Measurements from ENCODE around the gene MEPCE. TPM values are rescaled to one million over a fixed set of nuclear protein-coding genes. Genes with fewer than 3 reads are reported as not detected.
A peak's percentile ranks its signal among the peaks of the same experiment; 100 is the strongest.
"Not testable (repeated sequence)": the region's sequence is repeated elsewhere in the genome, so short reads cannot be mapped to it uniquely, and the experiment has no call there.

The MEPCE gene, protein sequence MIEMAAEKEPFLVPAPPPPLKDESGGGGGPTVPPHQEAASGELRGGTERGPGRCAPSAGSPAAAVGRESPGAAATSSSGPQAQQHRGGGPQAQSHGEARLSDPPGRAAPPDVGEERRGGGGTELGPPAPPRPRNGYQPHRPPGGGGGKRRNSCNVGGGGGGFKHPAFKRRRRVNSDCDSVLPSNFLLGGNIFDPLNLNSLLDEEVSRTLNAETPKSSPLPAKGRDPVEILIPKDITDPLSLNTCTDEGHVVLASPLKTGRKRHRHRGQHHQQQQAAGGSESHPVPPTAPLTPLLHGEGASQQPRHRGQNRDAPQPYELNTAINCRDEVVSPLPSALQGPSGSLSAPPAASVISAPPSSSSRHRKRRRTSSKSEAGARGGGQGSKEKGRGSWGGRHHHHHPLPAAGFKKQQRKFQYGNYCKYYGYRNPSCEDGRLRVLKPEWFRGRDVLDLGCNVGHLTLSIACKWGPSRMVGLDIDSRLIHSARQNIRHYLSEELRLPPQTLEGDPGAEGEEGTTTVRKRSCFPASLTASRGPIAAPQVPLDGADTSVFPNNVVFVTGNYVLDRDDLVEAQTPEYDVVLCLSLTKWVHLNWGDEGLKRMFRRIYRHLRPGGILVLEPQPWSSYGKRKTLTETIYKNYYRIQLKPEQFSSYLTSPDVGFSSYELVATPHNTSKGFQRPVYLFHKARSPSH
- total RNA-seq (10 to 100 TPM; 18.5 to 37.9 TPM), polyA plus RNA-seq (ENCODE audit: insufficient read length in 2 of 2) (10 to 100 TPM; 40.1 to 41.8 TPM)
- long read RNA-seq, donor 1, transcript MEPCE-201 (4 exons, 3,030 nt): major isoform, 6 of 6 reads
- long read RNA-seq, donor 1, partial matches to known transcripts: 0 of 6 reads
- long read RNA-seq, donor 1, other reads (novel, unspliced or antisense): 0 of 6 reads
- long read RNA-seq, donor 2, partial matches to known transcripts: 0 of 4 reads
- long read RNA-seq, donor 2, other reads (novel, unspliced or antisense): 0 of 4 reads
- long read RNA-seq, donor 3, transcript MEPCE-201 (4 exons, 3,030 nt): major isoform, 5 of 5 reads
- long read RNA-seq, donor 3, partial matches to known transcripts: 0 of 5 reads
- long read RNA-seq, donor 3, other reads (novel, unspliced or antisense): 0 of 5 reads
- long read RNA-seq, donor 4, transcript MEPCE-201 (4 exons, 3,030 nt): major isoform, 16 of 23 reads
- long read RNA-seq, donor 4, partial matches to known transcripts: 6 of 23 reads
- long read RNA-seq, donor 4, other reads (novel, unspliced or antisense): 0 of 23 reads

DNA sequence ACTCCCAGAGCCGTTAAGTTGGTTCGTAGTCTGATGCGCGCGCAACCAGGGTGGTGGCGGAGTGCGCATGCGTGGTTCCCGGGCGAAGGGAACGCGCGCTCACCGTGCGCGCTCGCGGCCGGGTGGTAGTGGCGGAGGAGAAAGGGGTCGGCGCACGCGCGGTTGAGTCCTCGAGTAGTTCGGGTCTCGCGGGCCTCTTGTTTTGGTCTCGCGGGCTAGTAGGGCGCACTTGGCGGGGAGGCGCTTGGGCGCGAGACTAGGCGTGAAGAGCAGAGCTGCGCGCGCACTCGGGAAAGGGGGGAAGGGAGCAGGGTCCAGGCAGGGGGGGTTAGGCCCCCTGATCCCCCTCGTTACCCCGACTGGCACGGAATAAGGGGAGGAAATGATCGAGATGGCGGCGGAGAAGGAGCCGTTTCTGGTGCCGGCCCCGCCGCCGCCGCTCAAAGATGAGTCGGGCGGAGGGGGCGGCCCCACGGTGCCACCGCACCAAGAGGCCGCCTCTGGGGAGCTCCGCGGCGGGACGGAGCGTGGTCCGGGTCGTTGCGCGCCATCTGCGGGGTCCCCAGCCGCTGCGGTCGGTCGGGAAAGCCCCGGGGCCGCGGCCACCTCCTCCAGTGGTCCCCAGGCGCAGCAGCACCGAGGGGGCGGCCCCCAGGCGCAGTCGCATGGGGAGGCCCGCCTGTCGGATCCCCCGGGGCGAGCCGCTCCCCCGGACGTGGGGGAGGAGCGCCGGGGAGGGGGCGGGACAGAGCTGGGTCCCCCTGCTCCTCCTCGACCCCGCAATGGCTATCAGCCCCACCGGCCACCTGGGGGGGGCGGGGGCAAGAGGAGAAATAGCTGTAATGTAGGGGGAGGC lies at the start of gene MEPCE:
TSS of gene MEPCE (plus strand) at position 195 of the 856 bp plus-strand sequence. CDS start at position 383, 188 bp downstream.
- DNase-seq (ENCODE audit: low read depth in 4 of 6, low spot score in 6 of 6): peak; percentile 92 to 99 (median 96)
- Histone ChIP-seq H3K4me1 (ENCODE audit: control insufficient read depth, insufficient read depth, low read length) (peaks cover 44% of the 10 kb centered on the region), H3K36me3 (ENCODE audit: control insufficient read depth, insufficient read depth, low read length) (peaks cover 35% of the 10 kb centered on the region), H3K9me3 (ENCODE audit: control insufficient read depth, insufficient read depth, low read length) (no peaks in the 10 kb centered on the region), H3K27ac (ENCODE audit: low read depth, low read length) (peak within 1 kb of the TSS; percentile 100), H3K4me3 (ENCODE audit: low read depth, low read length) (peak within 1 kb of the TSS; percentile 87), H3K27me3 (ENCODE audit: control insufficient read depth, insufficient read depth, low read length) (no peaks in the 10 kb centered on the region)
- WGBS (ENCODE audit: insufficient coverage): under 1% methylated on average over 89 of the region's 95 CpGs

DNA sequence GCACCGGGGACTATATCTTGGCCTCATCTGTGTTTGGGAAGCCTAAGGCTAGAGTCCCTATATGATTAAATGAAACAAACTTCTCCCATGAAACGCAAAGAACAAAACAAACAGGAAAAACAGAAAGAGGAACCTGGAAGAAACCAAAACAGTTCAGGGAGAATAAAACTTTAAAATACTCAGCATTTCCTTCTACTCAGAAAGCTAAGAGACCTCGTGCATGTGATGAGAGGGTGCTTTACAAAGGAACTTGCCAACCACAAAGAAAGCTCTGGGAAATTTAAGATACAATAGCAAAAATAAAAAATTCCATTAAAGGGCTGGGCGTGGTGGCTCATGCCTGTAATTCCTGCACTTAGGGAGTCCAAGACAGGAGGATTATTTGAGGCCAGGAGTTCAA lies 49.4 kb upstream of the MEPCE start:
- Histone ChIP-seq H3K4me1 (ENCODE audit: control insufficient read depth, insufficient read depth, low read length) (no peaks in the 10 kb centered on the region), H3K36me3 (ENCODE audit: control insufficient read depth, insufficient read depth, low read length) (no peaks in the 10 kb centered on the region), H3K27me3 (ENCODE audit: control insufficient read depth, insufficient read depth, low read length) (no peaks in the 10 kb centered on the region), H3K4me3 (ENCODE audit: low read depth, low read length) (no peak overlapping the region), H3K27ac (ENCODE audit: low read depth, low read length) (no peak overlapping the region), H3K9me3 (ENCODE audit: control insufficient read depth, insufficient read depth, low read length) (no peaks in the 10 kb centered on the region)
- no CpG with 5 or more reads among the region's 4 CpGs for WGBS (ENCODE audit: insufficient coverage)
- DNase-seq (ENCODE audit: low read depth in 4 of 6, low spot score in 6 of 6): no peak

DNA sequence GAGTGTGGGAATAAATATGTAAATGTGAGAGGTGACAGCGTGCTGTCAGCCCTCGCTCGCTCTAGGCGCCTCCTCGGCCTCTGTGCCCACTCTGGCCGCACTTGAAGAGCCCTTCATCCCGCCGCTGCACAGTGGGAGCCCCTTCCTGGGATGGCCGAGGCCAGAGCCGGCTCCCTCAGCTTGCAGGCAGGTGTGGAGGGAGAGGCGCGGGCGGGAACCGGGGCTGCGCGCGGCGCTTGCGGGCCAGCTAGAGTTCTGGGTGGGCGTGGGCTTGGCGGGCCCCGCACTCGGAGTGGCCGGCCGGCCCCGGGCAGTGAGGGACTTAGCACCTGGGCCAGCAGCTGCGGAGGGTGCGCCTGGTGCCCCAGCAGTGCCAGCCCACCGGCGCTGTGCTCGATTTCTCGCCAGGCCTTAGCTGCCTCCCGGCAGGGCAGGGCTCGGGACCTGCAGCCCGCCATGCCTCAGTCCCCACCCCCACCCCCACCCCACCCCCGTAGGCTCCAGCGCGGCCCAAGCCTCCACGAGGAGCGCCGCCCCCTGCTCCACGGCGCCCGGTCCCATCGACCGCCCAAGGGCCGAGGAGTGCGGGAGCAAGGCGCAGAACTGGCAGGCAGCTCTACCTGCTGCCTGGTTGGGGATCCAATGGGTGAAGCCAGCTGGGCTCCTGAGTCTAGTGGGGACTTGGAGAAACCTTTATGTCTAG lies 47.9 kb upstream of the MEPCE start:
- H3K27ac ChIP-seq (ENCODE audit: low read depth, low read length); DNase-seq (ENCODE audit: low read depth in 4 of 6, low spot score in 6 of 6); H3K36me3 ChIP-seq (ENCODE audit: control insufficient read depth, insufficient read depth, low read length); H3K4me3 ChIP-seq (ENCODE audit: low read depth, low read length); H3K9me3 ChIP-seq (ENCODE audit: control insufficient read depth, insufficient read depth, low read length); H3K4me1 ChIP-seq (ENCODE audit: control insufficient read depth, insufficient read depth, low read length); H3K27me3 ChIP-seq (ENCODE audit: control insufficient read depth, insufficient read depth, low read length): not testable (repeated sequence)
- 80% methylated on average over 35 of the region's 49 CpGs for WGBS (ENCODE audit: insufficient coverage)

DNA sequence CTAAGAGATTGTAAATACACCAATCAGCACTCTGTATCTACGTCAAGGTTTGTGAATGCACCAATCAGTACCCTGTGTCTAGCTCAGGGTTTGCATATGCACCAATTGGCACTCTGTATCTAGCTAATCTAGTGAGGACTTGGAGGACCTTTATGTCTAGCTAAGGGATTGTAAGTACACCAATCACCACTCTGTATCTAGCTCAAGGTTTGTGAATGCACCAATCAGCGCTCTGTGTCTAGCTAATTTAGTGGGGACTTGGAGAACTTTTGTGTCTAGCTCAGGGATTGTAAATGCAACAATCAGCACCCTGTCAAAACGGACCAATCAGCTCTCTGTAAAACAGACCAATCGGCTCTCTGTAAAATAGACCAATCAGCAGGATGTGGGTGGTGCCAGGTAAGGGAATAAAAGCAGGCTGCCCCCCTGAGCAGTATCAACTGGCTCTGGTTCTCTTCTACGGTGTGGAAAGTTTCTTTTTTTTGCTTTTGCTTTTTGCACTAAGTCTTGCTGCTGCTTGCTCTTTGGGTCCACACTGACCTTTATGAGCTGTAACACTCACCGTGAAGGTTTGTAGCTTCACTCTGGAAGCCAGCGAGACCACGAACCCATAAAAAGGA lies 47.3 kb upstream of the MEPCE start:
- not testable (repeated sequence) for H3K4me3 ChIP-seq (ENCODE audit: low read depth, low read length); H3K4me1 ChIP-seq (ENCODE audit: control insufficient read depth, insufficient read depth, low read length); H3K36me3 ChIP-seq (ENCODE audit: control insufficient read depth, insufficient read depth, low read length); H3K27ac ChIP-seq (ENCODE audit: low read depth, low read length); H3K9me3 ChIP-seq (ENCODE audit: control insufficient read depth, insufficient read depth, low read length); H3K27me3 ChIP-seq (ENCODE audit: control insufficient read depth, insufficient read depth, low read length)
- peak in 1 of 6 donors; percentile 11 for DNase-seq (ENCODE audit: low read depth in 4 of 6, low spot score in 6 of 6)
- 85% methylated on average over 5 of the region's 8 CpGs for WGBS (ENCODE audit: insufficient coverage)

DNA sequence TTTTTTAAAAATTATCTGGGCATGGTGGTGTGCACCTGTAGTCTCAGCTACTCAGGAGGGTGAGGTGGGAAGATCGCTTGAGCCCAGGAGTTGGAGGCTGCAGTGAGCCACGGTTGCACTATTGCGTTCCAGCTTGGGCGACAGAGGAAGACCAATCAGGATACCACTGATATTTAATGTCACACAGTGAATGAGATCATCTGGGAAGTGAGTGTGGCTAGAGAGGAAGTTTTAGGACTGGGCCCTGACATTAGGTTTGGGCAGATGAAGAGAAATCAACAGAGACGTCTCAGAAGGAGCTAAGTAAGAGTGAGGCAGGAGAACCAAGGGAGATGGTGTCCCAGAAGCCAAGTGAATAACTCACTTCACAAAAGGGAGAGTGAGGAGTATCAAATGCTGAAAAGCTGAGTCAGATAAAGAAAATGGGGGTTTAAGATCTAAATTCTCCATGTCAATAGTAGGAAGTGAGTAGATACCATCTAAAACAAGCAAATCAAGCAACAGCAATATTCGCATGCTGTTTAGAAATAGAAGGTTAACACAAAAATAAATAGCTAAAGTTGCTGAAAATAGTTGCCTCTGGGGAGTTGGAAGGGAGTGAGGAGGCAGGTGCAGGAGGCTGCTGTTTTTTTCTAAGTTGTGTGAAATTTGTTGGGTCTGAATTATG lies 44.9 kb upstream of the MEPCE start:
- H3K27ac ChIP-seq (ENCODE audit: low read depth, low read length): no peak overlapping the region
- no peaks in the 10 kb centered on the region for H3K4me1 ChIP-seq (ENCODE audit: control insufficient read depth, insufficient read depth, low read length)
- DNase-seq (ENCODE audit: low read depth in 4 of 6, low spot score in 6 of 6): no peak
- no peaks in the 10 kb centered on the region for H3K27me3 ChIP-seq (ENCODE audit: control insufficient read depth, insufficient read depth, low read length)
- H3K9me3 ChIP-seq (ENCODE audit: control insufficient read depth, insufficient read depth, low read length): no peaks in the 10 kb centered on the region
- H3K36me3 ChIP-seq (ENCODE audit: control insufficient read depth, insufficient read depth, low read length): no peaks in the 10 kb centered on the region
- WGBS (ENCODE audit: insufficient coverage): 80% methylated on average over 3 of the region's 6 CpGs
- no peak overlapping the region for H3K4me3 ChIP-seq (ENCODE audit: low read depth, low read length)

DNA sequence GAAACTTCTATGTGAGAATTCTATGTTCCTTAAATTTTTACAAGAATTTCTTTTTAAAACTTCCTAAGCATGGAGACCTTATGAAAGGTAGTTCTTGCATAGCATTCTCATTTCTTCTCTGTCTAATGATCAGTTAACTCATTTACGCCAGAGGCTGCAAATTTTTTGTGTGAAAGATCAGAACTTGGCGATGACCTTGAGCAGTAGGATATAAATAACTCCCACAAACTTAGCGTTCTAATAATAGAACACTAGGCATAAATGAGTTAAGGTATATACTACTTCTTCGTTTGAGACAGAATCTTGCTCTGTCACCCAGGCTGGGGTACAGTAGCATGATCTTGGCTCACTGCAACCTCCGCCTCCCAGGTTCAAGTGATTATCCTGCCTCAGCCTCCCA lies 42.7 kb upstream of the MEPCE start:
- Histone ChIP-seq H3K27me3 (ENCODE audit: control insufficient read depth, insufficient read depth, low read length) (no peaks in the 10 kb centered on the region), H3K4me3 (ENCODE audit: low read depth, low read length) (no peak overlapping the region)
- WGBS (ENCODE audit: insufficient coverage): no CpG with 5 or more reads among the region's 5 CpGs

DNA sequence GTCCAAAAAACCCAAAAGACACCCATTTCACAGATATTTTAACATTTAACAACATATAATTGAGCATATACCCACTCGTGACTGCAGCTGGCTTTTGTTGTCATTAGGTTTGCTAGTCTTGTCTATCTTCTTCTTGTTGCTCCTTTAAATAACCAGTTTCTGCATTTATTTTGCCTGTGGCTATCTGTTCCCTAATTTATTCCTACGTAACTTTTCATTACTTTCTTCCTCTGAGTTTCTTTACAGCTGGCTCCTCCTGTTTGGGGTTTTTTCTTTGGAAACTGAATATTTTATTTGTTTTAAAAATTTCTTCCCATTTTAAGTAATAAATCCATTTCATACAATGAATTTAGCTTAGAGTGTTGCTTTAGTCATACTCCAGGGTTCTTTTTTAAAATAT lies 41.9 kb upstream of the MEPCE start:
- H3K9me3 ChIP-seq (ENCODE audit: control insufficient read depth, insufficient read depth, low read length): no peaks in the 10 kb centered on the region
- DNase-seq (ENCODE audit: low read depth in 4 of 6, low spot score in 6 of 6): no peak
- H3K27ac ChIP-seq (ENCODE audit: low read depth, low read length): no peak overlapping the region
- no peaks in the 10 kb centered on the region for H3K27me3 ChIP-seq (ENCODE audit: control insufficient read depth, insufficient read depth, low read length)
- peaks cover 3% of the 10 kb centered on the region for H3K36me3 ChIP-seq (ENCODE audit: control insufficient read depth, insufficient read depth, low read length)
- H3K4me1 ChIP-seq (ENCODE audit: control insufficient read depth, insufficient read depth, low read length): no peaks in the 10 kb centered on the region
- no peak overlapping the region for H3K4me3 ChIP-seq (ENCODE audit: low read depth, low read length)
- WGBS (ENCODE audit: insufficient coverage): 100% methylated on average over 1 of the region's 2 CpGs

More for the DNA sequence above, 42.7 kb upstream of the MEPCE start:
- H3K4me1 ChIP-seq (ENCODE audit: control insufficient read depth, insufficient read depth, low read length): no peaks in the 10 kb centered on the region
- no peak for DNase-seq (ENCODE audit: low read depth in 4 of 6, low spot score in 6 of 6)
- peaks cover 3% of the 10 kb centered on the region for H3K36me3 ChIP-seq (ENCODE audit: control insufficient read depth, insufficient read depth, low read length)
- no peak overlapping the region for H3K27ac ChIP-seq (ENCODE audit: low read depth, low read length)
- H3K9me3 ChIP-seq (ENCODE audit: control insufficient read depth, insufficient read depth, low read length): no peaks in the 10 kb centered on the region
